SK-N-SH treated with all-trans-retinoic acid at 6 μM for 48 hours (cell line): ENCODE measurements around the gene PRDM7.
"Not testable (repeated sequence)": the region's sequence is repeated elsewhere in the genome, so short reads cannot be mapped to it uniquely, and the experiment has no call there.

Source experiments
- ARNTL ChIP-seq: fragments of 450-650 bp; formaldehyde crosslinking; IDR thresholded peaks from 2 replicates; pipeline ENCODE4 v1.5.0; 2020; ENCODE audit warnings: low read depth, mild to moderate bottlenecking, moderate library complexity, borderline replicate concordance
- ZFP3 ChIP-seq: fragments of 250-450 bp; sonication (Bioruptor Pico); IDR thresholded peaks from 2 replicates; pipeline ENCODE4 v1.5.0; 2020; ENCODE audit warnings: mild to moderate bottlenecking, moderate library complexity
- ZFP30 ChIP-seq: fragments of 450-650 bp; formaldehyde crosslinking; IDR thresholded peaks from 2 replicates; pipeline ENCODE4 v1.5.0; 2022; ENCODE audit warnings: mild to moderate bottlenecking, moderate library complexity
- ZNF8 ChIP-seq: fragments of 450-650 bp; formaldehyde crosslinking; IDR thresholded peaks from 2 replicates; pipeline ENCODE4 v1.5.0; 2020; ENCODE audit warnings: mild to moderate bottlenecking, moderate library complexity
- TF ChIP-seq, protein P1 (sequence below): fragments of 250-450 bp; sonication (Bioruptor Pico); IDR thresholded peaks from 2 replicates; pipeline ENCODE4 v1.8.0; 2020; ENCODE audit warnings: mild to moderate bottlenecking, moderate library complexity, borderline replicate concordance
- TF ChIP-seq, protein P2 (sequence below): fragments of 250-450 bp; sonication (Bioruptor Pico); IDR thresholded peaks from 2 replicates; pipeline ENCODE4 v1.8.0; 2021; ENCODE audit warnings: low read depth, mild to moderate bottlenecking, moderate library complexity, borderline replicate concordance

- TF ChIP-seq ARNTL; ZNF8; ZFP30 (CRISPR knock-in tag); ZFP3 (CRISPR knock-in tag): not testable (repeated sequence)
- TF ChIP-seq, protein P1, sequence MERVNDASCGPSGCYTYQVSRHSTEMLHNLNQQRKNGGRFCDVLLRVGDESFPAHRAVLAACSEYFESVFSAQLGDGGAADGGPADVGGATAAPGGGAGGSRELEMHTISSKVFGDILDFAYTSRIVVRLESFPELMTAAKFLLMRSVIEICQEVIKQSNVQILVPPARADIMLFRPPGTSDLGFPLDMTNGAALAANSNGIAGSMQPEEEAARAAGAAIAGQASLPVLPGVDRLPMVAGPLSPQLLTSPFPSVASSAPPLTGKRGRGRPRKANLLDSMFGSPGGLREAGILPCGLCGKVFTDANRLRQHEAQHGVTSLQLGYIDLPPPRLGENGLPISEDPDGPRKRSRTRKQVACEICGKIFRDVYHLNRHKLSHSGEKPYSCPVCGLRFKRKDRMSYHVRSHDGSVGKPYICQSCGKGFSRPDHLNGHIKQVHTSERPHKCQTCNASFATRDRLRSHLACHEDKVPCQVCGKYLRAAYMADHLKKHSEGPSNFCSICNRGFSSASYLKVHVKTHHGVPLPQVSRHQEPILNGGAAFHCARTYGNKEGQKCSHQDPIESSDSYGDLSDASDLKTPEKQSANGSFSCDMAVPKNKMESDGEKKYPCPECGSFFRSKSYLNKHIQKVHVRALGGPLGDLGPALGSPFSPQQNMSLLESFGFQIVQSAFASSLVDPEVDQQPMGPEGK (CRISPR knock-in tag): not testable (repeated sequence)
- TF ChIP-seq, protein P2, sequence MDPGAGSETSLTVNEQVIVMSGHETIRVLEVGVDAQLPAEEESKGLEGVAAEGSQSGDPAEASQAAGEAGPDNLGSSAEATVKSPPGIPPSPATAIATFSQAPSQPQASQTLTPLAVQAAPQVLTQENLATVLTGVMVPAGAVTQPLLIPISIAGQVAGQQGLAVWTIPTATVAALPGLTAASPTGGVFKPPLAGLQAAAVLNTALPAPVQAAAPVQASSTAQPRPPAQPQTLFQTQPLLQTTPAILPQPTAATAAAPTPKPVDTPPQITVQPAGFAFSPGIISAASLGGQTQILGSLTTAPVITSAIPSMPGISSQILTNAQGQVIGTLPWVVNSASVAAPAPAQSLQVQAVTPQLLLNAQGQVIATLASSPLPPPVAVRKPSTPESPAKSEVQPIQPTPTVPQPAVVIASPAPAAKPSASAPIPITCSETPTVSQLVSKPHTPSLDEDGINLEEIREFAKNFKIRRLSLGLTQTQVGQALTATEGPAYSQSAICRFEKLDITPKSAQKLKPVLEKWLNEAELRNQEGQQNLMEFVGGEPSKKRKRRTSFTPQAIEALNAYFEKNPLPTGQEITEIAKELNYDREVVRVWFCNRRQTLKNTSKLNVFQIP (CRISPR knock-in tag): not testable (repeated sequence)
Measured at GRCh38 chr16:90101332-90101731, 24.2 kb upstream of the PRDM7 start.
